Neural progenitor cell (in vitro differentiated cells): ENCODE measurements around the gene ZFP3. TPM values are rescaled to one million over a fixed set of nuclear protein-coding genes. Genes with fewer than 3 reads are reported as not detected.

Experiments
- DNase-seq: peaks from one replicate; pipeline ENCODE4 v3.0.0-alpha.2; 2016; ENCODE audit warnings: low spot score
- H2AFZ ChIP-seq: fragments of 200-600 bp; sonication (generic); replicated peaks from 2 replicates; pipeline ENCODE4 v1.6.1; 2016; ENCODE audit warnings: antibody characterized with exemption
- H3F3A ChIP-seq: fragments of 200-600 bp; sonication (generic); 2 replicates; pipeline ENCODE4 v1.6.1; 2016; ENCODE audit warnings: antibody characterized with exemption, low read depth
- H3K27ac ChIP-seq: fragments of 200-600 bp; sonication (generic); 2 replicates; pipeline ENCODE4 v1.5.1; 2016; ENCODE audit warnings: mild to moderate bottlenecking
- H3K27me3 ChIP-seq: fragments of 200-600 bp; sonication (generic); 2 replicates; pipeline ENCODE4 v1.6.1; 2016; ENCODE audit warnings: mild to moderate bottlenecking, moderate library complexity
- H3K36me3 ChIP-seq: fragments of 200-600 bp; sonication (generic); 2 replicates; pipeline ENCODE4 v1.5.1; 2016
- H3K4me1 ChIP-seq: fragments of 200-600 bp; sonication (generic); 2 replicates; pipeline ENCODE4 v1.6.1; 2016; ENCODE audit warnings: mixed run types
- H3K4me2 ChIP-seq: fragments of 200-600 bp; sonication (generic); 2 replicates; pipeline ENCODE4 v1.6.1; 2016
- H3K4me3 ChIP-seq: fragments of 200-600 bp; sonication (generic); 2 replicates; pipeline ENCODE4 v1.5.1; 2016
- H3K79me2 ChIP-seq: fragments of 200-600 bp; sonication (generic); 2 replicates; pipeline ENCODE4 v1.6.1; 2016; ENCODE audit warnings: low read depth
- H3K9ac ChIP-seq: fragments of 200-600 bp; sonication (generic); 2 replicates; pipeline ENCODE4 v1.6.1; 2016
- H3K9me3 ChIP-seq: fragments of 200-600 bp; sonication (generic); 2 replicates; pipeline ENCODE4 v1.5.1; 2016; ENCODE audit warnings: low read depth
- H4K20me1 ChIP-seq: fragments of 200-600 bp; sonication (generic); 2 replicates; pipeline ENCODE4 v1.6.1; 2016; ENCODE audit warnings: low read depth
- H3K27ac Mint-ChIP-seq: 3 replicates; pipeline ENCODE4 v1.8.0; 2021; ENCODE audit warnings: mixed read lengths
- H3K27me3 Mint-ChIP-seq: 2 replicates; pipeline ENCODE4 v1.8.0; 2022; ENCODE audit warnings: low read depth, mild to moderate bottlenecking, inconsistent platforms, moderate library complexity, mixed read lengths; ENCODE audit not compliant: insufficient read depth
- H3K36me3 Mint-ChIP-seq: 3 replicates; pipeline ENCODE4 v1.8.0; 2021; ENCODE audit warnings: mixed read lengths
- H3K4me1 Mint-ChIP-seq: 3 replicates; pipeline ENCODE4 v1.8.0; 2021; ENCODE audit warnings: mixed read lengths
- H3K4me3 Mint-ChIP-seq: 3 replicates; pipeline ENCODE4 v1.8.0; 2021; ENCODE audit warnings: mild to moderate bottlenecking, moderate library complexity, mixed read lengths
- H3K9me3 Mint-ChIP-seq: 3 replicates; pipeline ENCODE4 v1.8.0; 2020; ENCODE audit warnings: mixed read lengths
- EZH2 ChIP-seq: fragments of 200-600 bp; sonication (generic); IDR thresholded peaks from 2 replicates; pipeline ENCODE4 v1.6.1; 2017; ENCODE audit warnings: antibody characterized with exemption, mild to moderate bottlenecking, moderate library complexity
- EZH2phosphoT487 ChIP-seq: fragments of 200-600 bp; sonication (generic); IDR thresholded peaks from 2 replicates; pipeline ENCODE4 v1.6.1; 2017; ENCODE audit warnings: antibody characterized with exemption
- total RNA-seq: library from RNA; depleted of rRNA; stranded (reverse); fragments of >200 nt; gene quantifications from 2 replicates; pipeline ENCODE4 v1.2.3, GENCODE V29; 2015; ENCODE audit warnings: low replicate concordance
- TF ChIP-seq, protein P1 (sequence below): fragments of 200-600 bp; sonication (generic); IDR thresholded peaks from 2 replicates; pipeline ENCODE4 v1.5.1; 2017; ENCODE audit warnings: antibody characterized with exemption, mild to moderate bottlenecking

Gene ZFP3
- total RNA-seq, 1 donor from 2014 or later: 0.34 TPM

DNA sequence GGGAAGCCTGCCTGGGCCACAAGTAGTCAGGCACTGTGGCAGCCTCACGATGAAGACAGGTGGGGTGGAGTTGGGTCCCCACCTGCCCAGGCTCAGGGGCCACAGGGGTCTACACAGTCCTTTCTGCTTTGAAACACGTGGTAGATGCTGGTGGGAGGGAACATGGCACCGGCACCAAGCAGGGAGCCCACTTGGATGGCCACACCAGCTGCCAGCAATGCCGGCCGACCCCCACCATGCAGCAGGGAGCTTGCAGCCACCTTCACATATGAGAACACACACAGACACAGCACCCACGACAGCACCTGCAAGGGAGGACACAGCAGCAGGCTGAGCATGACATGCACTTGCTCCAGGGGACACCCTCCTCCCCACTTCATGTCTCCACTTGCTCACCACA, 45.4 kb upstream of the ZFP3 start:
- no peak overlapping the region for H3K27ac Mint-ChIP-seq
- Histone ChIP-seq H3K27me3 (peaks cover 58% of the 10 kb centered on the region), H3K79me2 (no peaks in the 10 kb centered on the region), H3K4me3 (no peak overlapping the region), H3K4me1 (no peaks in the 10 kb centered on the region), H3K27ac (no peak overlapping the region), H3K4me2 (no peak overlapping the region), H4K20me1 (no peaks in the 10 kb centered on the region), H2AFZ (no peak overlapping the region), H3K9ac (no peak overlapping the region), H3F3A (no peaks in the 10 kb centered on the region), H3K9me3 (no peaks in the 10 kb centered on the region), H3K36me3 (no peaks in the 10 kb centered on the region)
- H3K4me3 Mint-ChIP-seq: no peak overlapping the region
- no peaks in the 10 kb centered on the region for H3K36me3 Mint-ChIP-seq
- no peak for DNase-seq
- peaks cover 31% of the 10 kb centered on the region for H3K27me3 Mint-ChIP-seq
- no peak for TF ChIP-seq EZH2phosphoT487
- TF ChIP-seq EZH2: no peak
- TF ChIP-seq, protein P1, sequence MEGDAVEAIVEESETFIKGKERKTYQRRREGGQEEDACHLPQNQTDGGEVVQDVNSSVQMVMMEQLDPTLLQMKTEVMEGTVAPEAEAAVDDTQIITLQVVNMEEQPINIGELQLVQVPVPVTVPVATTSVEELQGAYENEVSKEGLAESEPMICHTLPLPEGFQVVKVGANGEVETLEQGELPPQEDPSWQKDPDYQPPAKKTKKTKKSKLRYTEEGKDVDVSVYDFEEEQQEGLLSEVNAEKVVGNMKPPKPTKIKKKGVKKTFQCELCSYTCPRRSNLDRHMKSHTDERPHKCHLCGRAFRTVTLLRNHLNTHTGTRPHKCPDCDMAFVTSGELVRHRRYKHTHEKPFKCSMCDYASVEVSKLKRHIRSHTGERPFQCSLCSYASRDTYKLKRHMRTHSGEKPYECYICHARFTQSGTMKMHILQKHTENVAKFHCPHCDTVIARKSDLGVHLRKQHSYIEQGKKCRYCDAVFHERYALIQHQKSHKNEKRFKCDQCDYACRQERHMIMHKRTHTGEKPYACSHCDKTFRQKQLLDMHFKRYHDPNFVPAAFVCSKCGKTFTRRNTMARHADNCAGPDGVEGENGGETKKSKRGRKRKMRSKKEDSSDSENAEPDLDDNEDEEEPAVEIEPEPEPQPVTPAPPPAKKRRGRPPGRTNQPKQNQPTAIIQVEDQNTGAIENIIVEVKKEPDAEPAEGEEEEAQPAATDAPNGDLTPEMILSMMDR: no peak
- no peaks in the 10 kb centered on the region for H3K9me3 Mint-ChIP-seq
- peaks cover 3% of the 10 kb centered on the region for H3K4me1 Mint-ChIP-seq

DNA sequence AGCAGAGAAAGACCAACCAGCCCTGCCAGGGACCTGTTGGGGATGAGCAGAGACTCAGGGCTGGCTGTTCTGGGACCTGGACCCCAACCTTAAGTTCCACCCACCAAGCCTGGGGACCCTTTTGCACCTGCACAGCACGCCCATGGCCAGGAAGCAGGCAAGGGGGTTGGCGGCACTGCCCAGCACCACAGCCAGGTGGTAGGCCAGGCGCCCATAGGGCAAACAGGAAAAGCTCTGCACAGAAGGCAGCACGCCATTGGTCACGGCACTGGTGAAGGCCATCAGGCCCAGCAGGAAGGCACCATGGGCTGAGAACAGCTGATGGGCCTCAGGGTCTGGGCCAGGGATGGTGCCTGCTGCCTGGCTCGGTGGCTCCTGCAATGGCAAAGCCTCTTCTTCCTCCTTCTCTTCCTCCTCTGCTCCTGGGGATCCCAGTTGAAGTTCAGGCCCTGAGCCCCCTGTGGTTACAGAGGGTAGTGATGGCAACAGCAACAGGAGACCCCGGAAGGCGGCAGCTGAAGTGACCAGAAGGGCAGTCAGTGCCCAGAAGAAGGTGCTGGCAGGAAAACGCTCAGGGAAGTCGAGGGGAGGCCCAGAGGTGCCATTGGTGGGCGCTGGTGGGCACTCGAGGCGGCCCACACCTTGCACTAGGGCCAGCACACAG, 44.8 kb upstream of the ZFP3 start:
- no peak overlapping the region for H3K4me2 ChIP-seq
- Mint-ChIP-seq H3K27ac (no peak overlapping the region), H3K4me1 (peaks cover 3% of the 10 kb centered on the region), H3K36me3 (no peaks in the 10 kb centered on the region), H3K4me3 (no peak overlapping the region), H3K27me3 (peaks cover 31% of the 10 kb centered on the region), H3K9me3 (no peaks in the 10 kb centered on the region)
- H3K36me3 ChIP-seq: no peaks in the 10 kb centered on the region
- no peak overlapping the region for H3K9ac ChIP-seq
- H3K27ac ChIP-seq: no peak overlapping the region
- no peak for DNase-seq
- H3K79me2 ChIP-seq: no peaks in the 10 kb centered on the region
- no peak overlapping the region for H2AFZ ChIP-seq
- H3K27me3 ChIP-seq: peaks cover 58% of the 10 kb centered on the region
- no peaks in the 10 kb centered on the region for H3K4me1 ChIP-seq
- H3K4me3 ChIP-seq: no peak overlapping the region
- H3F3A ChIP-seq: no peaks in the 10 kb centered on the region
- TF ChIP-seq EZH2phosphoT487 (no peak), EZH2 (no peak)
- TF ChIP-seq, protein P1: no peak
- H3K9me3 ChIP-seq: no peaks in the 10 kb centered on the region
- H4K20me1 ChIP-seq: no peaks in the 10 kb centered on the region

DNA sequence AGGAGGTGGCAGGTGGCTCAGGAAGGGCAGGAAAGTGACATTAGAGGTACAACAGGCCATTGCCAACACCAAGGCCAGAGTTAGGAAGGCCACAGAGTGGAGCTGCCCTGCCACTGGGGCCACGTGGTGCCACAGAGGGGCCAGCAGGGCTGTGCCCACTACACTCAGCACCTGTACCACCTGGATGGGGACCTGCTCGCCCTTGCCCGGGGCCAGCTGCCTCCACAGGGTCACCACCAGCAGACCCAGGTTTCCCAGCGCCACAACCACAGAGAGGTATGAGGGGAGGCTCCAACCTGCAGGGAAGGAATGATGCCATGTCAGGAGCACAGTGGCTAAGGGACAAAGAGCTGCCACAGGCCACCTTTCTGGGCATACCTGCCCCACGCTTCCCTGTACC, 44.2 kb upstream of the ZFP3 start:
- Histone ChIP-seq H3K4me1 (no peaks in the 10 kb centered on the region), H4K20me1 (no peaks in the 10 kb centered on the region), H3F3A (no peaks in the 10 kb centered on the region), H3K4me3 (no peak overlapping the region), H3K79me2 (no peaks in the 10 kb centered on the region), H3K27ac (no peak overlapping the region), H3K4me2 (no peak overlapping the region), H3K27me3 (peaks cover 58% of the 10 kb centered on the region), H3K9ac (no peak overlapping the region), H3K36me3 (no peaks in the 10 kb centered on the region), H3K9me3 (no peaks in the 10 kb centered on the region), H2AFZ (no peak overlapping the region)
- no peaks in the 10 kb centered on the region for H3K9me3 Mint-ChIP-seq
- no peaks in the 10 kb centered on the region for H3K36me3 Mint-ChIP-seq
- no peak overlapping the region for H3K27ac Mint-ChIP-seq
- no peak for DNase-seq
- H3K4me1 Mint-ChIP-seq: peaks cover 3% of the 10 kb centered on the region
- no peak for TF ChIP-seq EZH2phosphoT487
- H3K4me3 Mint-ChIP-seq: no peak overlapping the region
- H3K27me3 Mint-ChIP-seq: peaks cover 31% of the 10 kb centered on the region

DNA sequence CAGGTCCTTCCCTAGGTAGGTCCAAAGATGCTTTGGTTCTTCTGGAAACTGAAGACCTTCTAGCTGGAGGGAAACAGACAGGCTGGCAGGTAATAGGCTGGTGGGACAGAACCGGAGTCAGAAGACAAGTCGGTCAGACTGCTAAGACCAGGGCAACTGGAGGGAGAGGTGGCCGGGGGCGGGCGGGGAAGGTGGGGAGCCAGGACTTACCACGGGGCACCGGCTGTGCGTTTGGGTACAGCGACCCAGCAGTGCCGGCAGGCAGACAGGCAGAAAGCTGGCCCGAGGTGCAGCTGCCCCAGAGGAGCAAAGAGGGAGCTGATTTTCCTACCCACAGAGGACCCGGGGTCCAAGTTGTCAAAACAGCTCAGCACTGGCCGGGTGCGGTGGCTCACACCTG, 43.6 kb upstream of the ZFP3 start:
- Histone ChIP-seq H2AFZ (no peak overlapping the region), H3K4me2 (no peak overlapping the region), H3K79me2 (no peaks in the 10 kb centered on the region), H3K36me3 (no peaks in the 10 kb centered on the region), H3K9ac (no peak overlapping the region), H3K4me3 (no peak overlapping the region), H3K27me3 (peaks cover 53% of the 10 kb centered on the region), H3K27ac (no peak overlapping the region), H3K4me1 (no peaks in the 10 kb centered on the region), H3K9me3 (no peaks in the 10 kb centered on the region), H4K20me1 (no peaks in the 10 kb centered on the region), H3F3A (no peaks in the 10 kb centered on the region)
- no peak overlapping the region for H3K4me3 Mint-ChIP-seq
- no peaks in the 10 kb centered on the region for H3K36me3 Mint-ChIP-seq
- no peak overlapping the region for H3K27ac Mint-ChIP-seq
- DNase-seq: no peak
- H3K9me3 Mint-ChIP-seq: no peaks in the 10 kb centered on the region
- peaks cover 3% of the 10 kb centered on the region for H3K4me1 Mint-ChIP-seq
- TF ChIP-seq EZH2: no peak
- TF ChIP-seq, protein P1: no peak
- no peak for TF ChIP-seq EZH2phosphoT487
- H3K27me3 Mint-ChIP-seq: peaks cover 28% of the 10 kb centered on the region
